MCF 10A (cell line): ENCODE data around the gene NFIB. TPM values are rescaled to one million over a fixed set of nuclear protein-coding genes. Genes with fewer than 3 reads are reported as not detected.

Source experiments
- BruUV-seq: library from RNA; stranded (reverse); fragments of 400-500 nt; replicated peaks from 2 replicates; lab custom pipeline; 2021; lab: Mats Ljungman, UMichigan
- CTCF ChIA-PET: fragments of 300-600 bp; sonication (Branson Sonifier 250); formaldehyde crosslinking; extraction: SDS; loops from one replicate; lab custom pipeline; 2021; ENCODE audit warnings: antibody characterized with exemption, inconsistent platforms; lab: Yijun Ruan, JAX
- POLR2A ChIA-PET: fragments of 300-600, 350-650 bp; sonication (Branson Sonifier 250); formaldehyde crosslinking; extraction: SDS; loops from one replicate; lab custom pipeline; 2020; ENCODE audit warnings: antibody characterized with exemption, inconsistent platforms; lab: Yijun Ruan, JAX
- DNase-seq: peaks from one replicate; pipeline ENCODE4 v3.0.0-alpha.2; 2018; ENCODE audit not compliant: unreplicated experiment
- H3K27ac Mint-ChIP-seq: one replicate; pipeline ENCODE4 v1.8.0; 2022; ENCODE audit warnings: mild to moderate bottlenecking, low read depth, mixed read lengths; ENCODE audit not compliant: unreplicated experiment
- H3K27me3 Mint-ChIP-seq: one replicate; pipeline ENCODE4 v1.8.0; 2022; ENCODE audit warnings: mixed read lengths; ENCODE audit not compliant: insufficient read depth, unreplicated experiment
- H3K36me3 Mint-ChIP-seq: one replicate; pipeline ENCODE4 v1.8.0; 2022; ENCODE audit warnings: mild to moderate bottlenecking, moderate library complexity, mixed read lengths; ENCODE audit not compliant: insufficient read depth, unreplicated experiment
- H3K4me1 Mint-ChIP-seq: one replicate; pipeline ENCODE4 v1.8.0; 2022; ENCODE audit warnings: mixed read lengths; ENCODE audit not compliant: insufficient read depth, unreplicated experiment
- H3K4me3 Mint-ChIP-seq: one replicate; pipeline ENCODE4 v1.8.0; 2022; ENCODE audit warnings: mild to moderate bottlenecking, moderate library complexity, mixed read lengths; ENCODE audit not compliant: unreplicated experiment
- H3K9me3 Mint-ChIP-seq: one replicate; pipeline ENCODE4 v1.8.0; 2022; ENCODE audit warnings: mixed read lengths; ENCODE audit not compliant: unreplicated experiment
- intact Hi-C: fragments of 100-400 bp; cut with micrococcal nuclease; formaldehyde crosslinking; loops from 2 replicates; pipeline ENCODE4 v1.14.1; 2022
- total RNA-seq: library from RNA; stranded (reverse); gene quantifications from 2 replicates; pipeline ENCODE4 v1.2.3, GENCODE V29; 2022
- TF ChIP-seq, protein P1 (sequence below): fragments of 200-600 bp; IDR thresholded peaks from one replicate; pipeline ENCODE4 v1.8.0; 2022; ENCODE audit warnings: antibody characterized with exemption, mild to moderate bottlenecking; ENCODE audit not compliant: unreplicated experiment

The NFIB gene
- total RNA-seq, 1 experiment from 2014 or later: 70.8 TPM

GRCh38 chr9:14212077-14212476 is 101.9 kb downstream of the NFIB start:
- Mint-ChIP-seq H3K27ac (no peak overlapping the region), H3K36me3 (peaks cover 17% of the 10 kb centered on the region)
- no peak for DNase-seq

GRCh38 chr9:14211564-14211963 is 102.4 kb downstream of the NFIB start:
- no TSS peak for BruUV-seq
- Mint-ChIP-seq H3K9me3 (no peaks in the 10 kb centered on the region), H3K4me3 (peak overlapping the region; percentile 8), H3K36me3 (peaks cover 17% of the 10 kb centered on the region), H3K27me3 (no peaks in the 10 kb centered on the region), H3K4me1 (peaks cover 54% of the 10 kb centered on the region), H3K27ac (no peak overlapping the region)
- TF ChIP-seq, protein P1, sequence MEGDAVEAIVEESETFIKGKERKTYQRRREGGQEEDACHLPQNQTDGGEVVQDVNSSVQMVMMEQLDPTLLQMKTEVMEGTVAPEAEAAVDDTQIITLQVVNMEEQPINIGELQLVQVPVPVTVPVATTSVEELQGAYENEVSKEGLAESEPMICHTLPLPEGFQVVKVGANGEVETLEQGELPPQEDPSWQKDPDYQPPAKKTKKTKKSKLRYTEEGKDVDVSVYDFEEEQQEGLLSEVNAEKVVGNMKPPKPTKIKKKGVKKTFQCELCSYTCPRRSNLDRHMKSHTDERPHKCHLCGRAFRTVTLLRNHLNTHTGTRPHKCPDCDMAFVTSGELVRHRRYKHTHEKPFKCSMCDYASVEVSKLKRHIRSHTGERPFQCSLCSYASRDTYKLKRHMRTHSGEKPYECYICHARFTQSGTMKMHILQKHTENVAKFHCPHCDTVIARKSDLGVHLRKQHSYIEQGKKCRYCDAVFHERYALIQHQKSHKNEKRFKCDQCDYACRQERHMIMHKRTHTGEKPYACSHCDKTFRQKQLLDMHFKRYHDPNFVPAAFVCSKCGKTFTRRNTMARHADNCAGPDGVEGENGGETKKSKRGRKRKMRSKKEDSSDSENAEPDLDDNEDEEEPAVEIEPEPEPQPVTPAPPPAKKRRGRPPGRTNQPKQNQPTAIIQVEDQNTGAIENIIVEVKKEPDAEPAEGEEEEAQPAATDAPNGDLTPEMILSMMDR: no peak
- intact Hi-C loops: no loop called here
- DNase-seq: no peak
- ChIA-PET CTCF (no interaction called here), POLR2A (interaction anchor here (1.5 to 1.6 kb wide), 3 partner anchors 10 to 14 kb away, joined by 5 to 7 read pairs (median 6); no protein-coding TSS in a partner anchor)

More at GRCh38 chr9:14212077-14212476, 101.9 kb downstream of the NFIB start:
- ChIA-PET POLR2A (interaction anchor here (1.5 to 1.6 kb wide), 3 partner anchors 9 to 14 kb away, joined by 5 to 7 read pairs (median 6); no protein-coding TSS in a partner anchor), CTCF (no interaction called here)
- no TSS peak for BruUV-seq
- no peaks in the 10 kb centered on the region for H3K9me3 Mint-ChIP-seq
- TF ChIP-seq, protein P1: no peak
- H3K4me1 Mint-ChIP-seq: peaks cover 54% of the 10 kb centered on the region
- intact Hi-C loops: no loop called here
- no peaks in the 10 kb centered on the region for H3K27me3 Mint-ChIP-seq
- peak overlapping the region; percentile 8 for H3K4me3 Mint-ChIP-seq

DNA sequence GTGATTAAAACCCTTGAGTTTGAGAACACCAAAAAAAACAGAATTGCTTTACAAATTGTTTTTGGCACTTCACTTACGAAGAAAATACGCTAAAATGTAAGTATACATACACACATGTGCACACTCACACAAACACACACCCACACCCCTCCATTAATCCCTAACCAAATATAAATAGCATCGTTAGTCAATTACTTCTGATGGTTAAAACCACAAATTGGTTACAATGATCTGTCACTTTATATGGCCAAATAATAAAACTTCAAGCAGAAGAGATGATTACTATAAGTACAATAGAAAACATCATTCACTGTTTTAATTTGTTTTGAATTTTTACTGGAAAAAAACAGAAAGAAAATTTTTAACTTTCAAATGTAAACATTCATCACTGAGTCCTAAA is 103.5 kb downstream of the NFIB start:
- Mint-ChIP-seq H3K4me1 (peaks cover 56% of the 10 kb centered on the region), H3K27ac (no peak overlapping the region)
- POLR2A ChIA-PET: interaction anchor here (1.6 kb wide), 2 partner anchors 12 to 13 kb away, joined by 5 to 7 read pairs; no protein-coding TSS in a partner anchor

More for the DNA sequence above, 103.5 kb downstream of the NFIB start:
- BruUV-seq: no TSS peak
- peaks cover 24% of the 10 kb centered on the region for H3K36me3 Mint-ChIP-seq
- H3K27me3 Mint-ChIP-seq: no peaks in the 10 kb centered on the region
- DNase-seq: no peak
- no peaks in the 10 kb centered on the region for H3K9me3 Mint-ChIP-seq
- intact Hi-C loops: no loop called here
- no peak overlapping the region for H3K4me3 Mint-ChIP-seq
- CTCF ChIA-PET: interaction anchor here (0.6 kb wide), 1 partner anchor 86 kb away, joined by 3 read pairs; no protein-coding TSS in a partner anchor
- TF ChIP-seq, protein P1: no peak
